NCI-H2081 (cell line): ENCODE data around the gene GALNTL6.

ENCODE experiments used
- DNase-seq, 2 experiments: peaks; one replicate each; lab custom pipeline; 2025; lab: John Stamatoyannopoulos, UW

GALNTL6 gene

DNA sequence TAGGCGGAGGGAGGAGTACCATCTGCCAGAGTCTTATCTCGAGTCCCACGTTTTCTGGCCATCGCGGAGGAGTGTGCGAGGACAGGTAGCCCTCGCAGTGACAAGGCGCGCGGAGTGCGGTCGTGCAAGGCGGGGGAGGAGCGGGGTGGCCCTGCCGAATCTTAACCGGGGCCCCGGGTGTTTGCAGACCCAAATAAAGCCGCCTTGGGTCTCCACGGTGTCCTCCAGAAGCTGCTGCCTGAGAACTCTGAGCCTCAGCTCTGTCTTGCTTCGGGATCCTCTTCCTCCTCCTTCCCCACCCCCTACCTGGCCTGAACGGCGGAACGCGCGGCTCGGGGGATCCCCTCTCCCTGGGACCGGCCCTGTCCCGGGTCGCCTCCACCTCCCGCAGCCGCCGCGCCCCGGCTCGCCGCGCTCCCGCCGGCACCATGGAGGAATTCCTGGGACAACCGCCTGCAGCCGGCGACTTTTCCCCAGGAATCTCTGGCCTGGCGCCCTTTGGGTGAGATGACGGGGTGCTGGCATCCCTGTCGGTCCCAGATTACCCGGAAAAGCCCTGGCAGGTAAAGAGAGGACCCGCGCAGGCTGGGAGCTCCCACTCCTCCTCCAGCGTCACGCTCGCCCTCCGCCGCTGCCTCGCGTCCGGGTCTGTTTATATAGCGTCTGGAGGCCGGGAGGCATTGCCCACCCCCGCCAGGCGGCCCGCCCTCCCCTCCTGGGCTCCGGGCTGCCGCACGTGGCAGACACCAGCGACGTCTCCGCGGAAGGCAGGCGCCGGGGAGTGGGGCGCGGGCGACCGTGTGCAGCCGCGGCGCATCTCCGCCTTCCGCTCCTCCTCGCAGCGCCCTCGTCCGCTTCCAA, at the start of gene GALNTL6:
TSS of gene GALNTL6 (plus strand) at position 740 of the 861 bp plus-strand sequence.
- peak; percentile 61 to 65 for DNase-seq

DNA sequence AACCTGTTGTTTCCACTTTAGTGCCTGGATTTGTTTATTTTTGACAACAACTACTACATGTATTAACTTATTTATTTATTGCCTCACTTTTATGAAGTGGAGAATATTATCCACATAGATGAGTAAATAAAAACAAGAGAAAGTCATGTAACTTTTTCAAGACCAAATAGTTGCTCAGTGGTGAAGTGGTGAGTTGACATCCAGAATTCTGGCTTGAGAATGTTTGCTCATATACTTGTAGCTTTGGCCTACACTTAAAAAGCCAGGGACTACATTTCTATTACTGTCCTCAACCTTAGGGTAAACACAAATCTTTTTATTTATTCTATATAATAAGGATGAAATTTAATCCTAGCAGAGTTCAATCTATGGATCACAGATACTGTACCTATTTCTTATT, 47.7 kb upstream of the GALNTL6 start:
- DNase-seq: no peak

DNA sequence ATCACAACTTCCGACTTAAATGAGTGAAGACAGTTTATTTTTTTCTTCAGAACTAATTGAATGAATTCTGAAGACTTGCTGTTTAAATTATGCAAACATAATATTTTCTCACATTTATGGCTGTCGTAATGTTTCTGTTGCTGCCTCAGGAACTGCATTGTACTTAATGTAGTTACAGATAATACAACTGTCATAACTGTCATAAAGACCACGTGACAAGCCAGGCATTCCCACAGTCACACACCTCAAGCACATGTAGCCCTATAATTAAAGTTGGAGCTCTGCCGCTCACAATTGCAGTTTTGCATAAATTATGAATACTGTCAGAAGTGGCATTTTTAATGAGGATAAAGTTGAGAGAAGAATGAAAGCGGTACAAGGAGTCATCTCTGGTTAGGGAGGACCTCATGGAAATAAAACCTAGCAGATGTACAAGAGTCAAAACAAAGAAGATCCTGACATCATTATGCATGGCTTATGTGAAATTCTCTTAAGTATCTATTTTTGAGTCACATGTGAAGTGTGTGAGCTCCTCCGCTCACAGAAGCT, 38.5 kb upstream of the GALNTL6 start:
- DNase-seq: no peak

DNA sequence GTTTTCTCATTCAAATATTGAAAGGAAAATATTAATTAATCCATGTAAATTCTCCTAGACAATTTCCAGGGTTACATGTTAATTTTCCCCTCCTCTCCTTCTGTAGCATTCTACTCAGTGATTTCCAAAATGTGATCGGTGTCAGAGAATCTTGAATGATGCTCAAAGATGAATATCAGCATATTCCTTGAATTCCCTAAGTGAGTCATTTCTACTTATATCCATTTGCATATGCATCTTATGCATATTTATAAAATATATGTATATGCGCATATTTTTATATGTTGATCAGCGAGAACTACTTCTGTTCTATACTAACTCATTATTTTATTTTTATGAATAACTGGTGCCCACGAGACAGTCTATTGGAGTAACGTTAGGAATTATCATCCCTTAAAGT, 33.9 kb upstream of the GALNTL6 start:
- no peak for DNase-seq

DNA sequence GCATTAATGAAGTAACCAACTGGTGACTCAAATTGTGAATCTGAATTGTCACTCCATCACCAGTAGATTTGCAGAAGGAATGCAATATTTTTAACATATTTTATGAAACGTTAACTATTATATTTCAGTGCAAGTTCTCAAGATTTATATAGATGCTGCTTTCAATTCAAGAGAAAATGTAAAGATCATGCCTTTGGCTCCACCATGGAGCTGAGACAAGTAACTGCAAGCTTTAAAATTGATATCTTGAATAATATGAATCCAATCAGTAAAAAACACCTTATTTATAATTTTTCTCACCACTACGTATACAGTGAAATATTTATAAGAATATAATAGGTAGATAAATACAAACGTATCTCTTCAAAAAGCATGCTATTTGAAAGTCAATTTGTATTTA, 27.8 kb upstream of the GALNTL6 start:
- DNase-seq: no peak

DNA sequence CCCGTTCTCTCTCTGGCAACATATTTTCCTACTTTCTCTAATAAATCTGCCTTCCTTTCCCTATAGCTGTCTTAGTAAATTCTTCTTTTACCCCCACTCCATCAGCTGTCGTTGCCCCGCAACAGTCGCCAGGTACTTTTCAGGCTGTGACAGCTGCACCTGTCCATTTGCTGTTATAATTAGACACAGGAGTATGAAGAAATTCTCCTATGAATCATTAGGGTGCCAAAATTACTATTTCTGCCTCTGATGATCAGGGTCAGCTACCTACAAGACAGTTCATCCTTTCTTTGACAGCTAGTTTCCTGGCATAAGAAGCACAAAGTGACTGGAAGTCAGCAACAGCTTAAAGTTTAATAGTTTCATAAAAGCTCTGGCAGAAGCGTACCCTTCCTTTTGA, 19.5 kb upstream of the GALNTL6 start:
- no peak for DNase-seq

DNA sequence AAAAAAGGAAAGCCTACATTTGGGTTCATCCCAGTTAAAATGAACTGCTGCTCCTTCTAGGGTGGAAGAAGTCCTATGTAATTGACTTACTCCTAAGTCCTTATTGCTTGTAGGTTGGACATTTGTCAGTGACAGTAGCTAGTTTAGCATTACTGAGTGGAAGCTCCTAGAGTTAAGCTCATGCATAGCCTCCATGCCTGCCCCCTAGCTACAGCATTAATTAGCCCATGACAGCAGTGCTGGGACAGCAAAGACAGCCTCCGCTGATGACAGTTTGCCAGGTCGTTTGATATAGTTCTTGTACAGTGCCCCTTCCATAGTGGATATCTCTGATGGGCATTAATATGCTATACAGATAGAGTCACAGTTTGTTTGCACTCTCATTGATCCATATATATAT, 18.7 kb upstream of the GALNTL6 start:
- DNase-seq: no peak

DNA sequence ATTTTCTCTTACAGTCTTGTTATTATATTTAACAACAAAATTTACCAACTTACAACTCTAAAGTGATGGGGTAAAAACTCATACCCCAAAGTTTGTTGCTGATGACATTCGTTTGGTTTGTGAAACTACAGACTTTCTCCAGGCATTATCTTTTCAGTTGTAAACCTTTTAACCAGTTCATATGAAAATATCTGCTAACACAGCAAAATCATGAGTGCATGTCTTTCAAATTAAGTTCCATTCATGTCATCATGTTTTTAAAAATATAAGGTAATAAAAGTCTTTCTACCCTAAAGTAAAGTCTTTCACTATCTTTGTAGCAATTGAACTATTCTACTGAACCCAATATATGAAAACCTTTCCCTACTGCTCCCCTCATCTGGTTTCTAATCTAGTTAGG, 3.4 kb upstream of the GALNTL6 start:
- DNase-seq: no peak

DNA sequence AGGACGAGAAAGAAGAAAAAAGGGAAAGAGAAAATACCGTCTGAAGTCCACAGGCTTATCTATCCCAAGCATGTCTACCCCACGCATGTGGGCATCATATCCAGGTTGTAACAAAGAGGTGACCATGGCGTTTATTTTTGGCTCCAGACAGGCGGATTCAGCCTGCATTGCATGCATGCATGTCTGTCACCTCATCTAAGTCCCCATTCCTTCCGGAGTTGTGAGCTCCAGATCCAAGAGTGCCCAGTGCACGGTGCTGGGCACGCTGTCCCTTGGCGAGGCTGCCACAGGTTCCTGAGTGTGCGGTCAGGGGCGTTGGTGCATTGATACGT, 905 bp upstream of the GALNTL6 start:
- DNase-seq: peak; percentile 7 to 31

DNA sequence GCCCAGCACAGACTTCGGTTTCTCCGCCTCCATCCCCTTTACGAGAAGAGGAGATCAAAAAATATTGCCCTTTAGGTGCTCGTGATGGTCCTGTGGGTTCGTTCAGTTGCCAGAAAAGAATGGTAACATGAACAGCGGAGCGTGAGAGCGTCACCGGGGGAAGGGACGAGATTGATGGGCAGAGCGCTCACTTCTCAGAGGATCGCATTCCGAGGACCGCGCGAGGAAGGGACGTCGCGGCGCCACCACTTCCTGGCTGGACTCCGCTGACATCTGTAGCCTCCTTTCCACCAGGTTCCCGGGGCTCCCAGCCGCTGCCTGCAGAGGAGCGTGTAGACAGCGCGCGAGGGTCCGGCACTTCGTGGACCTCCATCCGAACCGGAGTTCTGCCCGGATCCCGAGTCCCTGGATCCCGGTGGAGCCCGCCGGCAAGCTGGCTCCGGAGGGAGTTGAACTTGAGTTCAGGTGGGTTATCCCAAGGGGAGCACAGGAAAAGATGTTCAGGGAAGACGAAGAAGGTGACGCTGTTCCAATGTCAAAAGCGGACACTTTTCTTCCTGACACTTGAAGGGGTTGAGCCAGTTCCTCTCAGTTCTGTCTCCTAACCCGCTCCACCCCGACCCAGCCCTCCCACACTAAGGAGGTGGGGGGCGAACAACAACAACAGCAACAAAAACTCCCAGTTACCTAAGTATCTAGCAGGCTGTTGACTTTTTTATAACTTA, 484 bp downstream of the GALNTL6 start:
- peak in 1 of 2 experiments; percentile 63 for DNase-seq

DNA sequence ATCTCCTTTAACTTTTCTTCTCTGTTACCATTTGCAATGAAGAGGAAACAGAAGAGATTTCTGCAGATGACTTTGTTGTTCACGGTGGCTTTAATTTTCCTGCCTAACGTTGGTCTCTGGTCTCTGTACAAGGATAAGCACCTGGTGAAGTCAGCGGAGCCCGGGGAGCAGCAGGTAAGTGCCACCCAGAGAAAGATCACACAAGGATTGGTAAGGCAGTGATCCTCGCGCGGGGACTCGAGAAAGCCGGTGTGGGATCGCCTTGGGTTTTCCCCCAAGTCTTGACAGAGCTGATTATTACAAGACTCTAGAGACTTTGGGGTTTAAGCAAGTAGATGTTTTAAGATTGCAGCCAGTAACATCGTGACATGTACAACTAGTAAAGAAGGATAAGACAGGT, 1.3 kb downstream of the GALNTL6 start:
- no peak for DNase-seq

DNA sequence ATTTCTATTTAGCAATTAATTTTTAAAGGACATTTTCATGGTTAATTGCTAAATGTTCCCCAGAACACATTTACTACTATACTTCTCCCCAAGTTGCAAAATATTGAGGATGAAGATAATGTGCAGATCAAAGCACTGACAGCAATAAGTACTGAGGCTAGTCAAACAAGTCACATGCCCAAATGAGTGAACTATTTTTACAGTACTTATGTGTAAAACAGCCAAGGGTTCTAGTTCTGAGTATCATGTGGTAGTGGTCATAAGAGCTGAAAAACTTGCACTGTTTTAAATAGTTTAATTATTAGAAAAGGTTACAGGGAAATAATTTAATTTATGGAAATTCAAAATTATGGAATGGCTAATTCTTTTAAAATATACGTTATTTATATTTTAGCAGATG, 3.8 kb downstream of the GALNTL6 start:
- DNase-seq: no peak

DNA sequence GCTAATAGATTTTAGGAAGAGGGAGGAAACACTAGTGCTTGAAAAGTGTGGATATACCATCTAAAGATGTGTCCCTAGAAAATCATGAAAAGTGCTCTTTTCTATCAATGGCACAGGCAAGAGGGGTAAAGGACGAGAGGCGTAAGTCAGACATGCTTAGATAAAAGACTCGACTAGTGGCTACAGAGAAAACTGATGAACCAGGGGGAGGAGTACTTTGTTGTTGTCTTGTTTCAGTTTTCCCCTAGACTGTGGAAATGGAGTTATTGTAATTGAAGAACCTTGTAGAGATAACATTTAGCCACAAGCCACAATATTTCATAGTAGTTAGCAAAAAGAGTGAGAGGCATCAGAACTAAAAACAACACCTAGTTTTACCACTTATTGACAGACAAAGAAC, 21.4 kb downstream of the GALNTL6 start:
- DNase-seq: no peak

DNA sequence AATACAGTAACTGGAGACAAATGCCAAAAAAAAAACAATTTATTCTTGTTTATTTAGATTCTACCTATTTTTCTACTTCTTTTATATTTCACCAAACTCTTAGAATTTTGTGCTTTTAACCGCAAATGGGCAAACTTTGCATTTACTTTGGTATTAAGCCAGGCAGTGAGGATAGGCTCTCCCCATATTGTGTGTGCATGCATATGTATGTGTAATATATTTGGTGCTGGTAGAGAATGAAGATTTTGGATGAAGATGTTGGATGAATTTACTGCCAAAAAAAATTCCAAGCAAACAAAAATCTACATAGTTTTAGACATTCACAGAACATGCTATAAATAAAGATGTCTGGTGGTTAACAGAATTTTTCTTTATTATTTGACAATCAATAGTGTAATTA, 30.3 kb downstream of the GALNTL6 start:
- DNase-seq: no peak

DNA sequence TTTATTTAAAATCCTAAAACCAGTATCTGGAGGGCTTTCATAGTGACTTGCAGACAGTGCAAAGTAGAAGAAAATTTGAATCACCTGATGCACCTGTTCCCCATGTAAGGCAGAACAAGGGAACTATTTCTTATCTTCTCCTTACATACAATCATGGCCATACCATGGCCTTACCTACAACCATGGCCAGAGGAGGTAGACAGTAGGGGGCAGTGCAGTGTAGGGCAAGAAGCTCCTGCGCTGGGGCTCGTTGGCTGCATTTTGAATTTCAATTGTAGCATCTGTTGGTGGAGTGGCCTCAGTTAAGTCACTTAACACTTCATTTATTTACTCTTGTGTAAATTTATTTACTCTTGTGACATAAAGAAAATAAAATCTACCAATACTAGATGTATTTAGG, 33.0 kb downstream of the GALNTL6 start:
- DNase-seq: peak; percentile 62 to 75

DNA sequence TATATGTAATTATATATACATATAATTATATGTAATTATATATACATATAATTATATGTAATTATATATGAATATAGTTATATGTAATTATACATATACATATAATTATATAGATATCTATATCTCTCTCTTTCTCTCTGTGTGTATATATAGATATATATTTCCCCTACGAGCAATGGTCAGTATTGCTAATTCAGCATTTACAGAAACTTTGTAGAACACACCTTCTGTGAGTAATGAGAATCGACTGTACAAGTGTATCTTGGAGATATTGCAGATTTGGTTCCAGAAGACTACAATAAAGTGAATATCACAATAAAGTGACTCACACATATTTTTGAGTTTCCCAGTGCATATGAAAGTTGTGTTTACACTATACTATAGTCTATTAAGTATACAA, 33.7 kb downstream of the GALNTL6 start:
- DNase-seq: no peak

DNA sequence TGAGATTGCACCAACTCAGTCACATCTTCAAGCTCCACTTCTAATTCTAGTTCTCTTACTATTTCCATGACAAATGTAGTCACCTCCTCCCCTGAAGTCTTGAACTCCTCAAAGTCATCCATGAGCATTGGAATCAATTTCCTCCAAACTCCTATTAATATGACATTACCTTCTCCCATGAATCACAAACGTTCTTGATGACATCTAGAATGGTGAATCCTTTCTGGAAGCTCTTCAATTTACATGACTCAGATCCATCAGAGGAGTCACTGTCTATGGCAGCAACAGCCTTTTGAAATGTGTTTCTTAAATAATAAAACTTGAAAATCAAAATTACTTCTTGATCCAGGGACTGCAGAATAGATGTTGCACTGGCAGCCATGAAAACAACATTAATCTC, 34.5 kb downstream of the GALNTL6 start:
- DNase-seq: no peak

DNA sequence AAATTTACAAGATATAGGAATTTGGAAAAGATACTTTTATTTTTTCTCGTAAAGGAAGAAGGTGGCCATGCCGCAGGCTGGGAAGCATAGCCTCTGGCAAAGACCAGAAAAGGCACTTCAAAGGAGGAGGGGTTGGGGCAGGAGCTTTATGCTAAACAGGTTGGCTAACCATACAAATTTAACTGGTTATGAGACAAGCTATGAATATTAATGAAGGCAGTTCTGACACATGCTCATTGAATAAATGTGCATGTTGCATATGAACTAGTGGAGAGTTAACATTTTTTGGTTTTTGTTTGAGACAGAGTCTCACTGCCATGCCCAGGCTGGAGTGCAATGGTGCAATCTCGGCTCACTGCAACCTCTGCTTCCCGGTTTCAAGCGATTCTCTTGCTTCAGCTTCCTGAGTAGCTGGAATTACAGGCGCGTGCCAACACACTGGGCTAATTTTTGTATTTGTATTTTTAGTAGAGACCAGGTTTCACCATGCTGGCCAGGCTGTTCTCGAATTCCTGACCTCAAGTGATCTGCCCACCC, 36.5 kb downstream of the GALNTL6 start:
- DNase-seq: no peak

DNA sequence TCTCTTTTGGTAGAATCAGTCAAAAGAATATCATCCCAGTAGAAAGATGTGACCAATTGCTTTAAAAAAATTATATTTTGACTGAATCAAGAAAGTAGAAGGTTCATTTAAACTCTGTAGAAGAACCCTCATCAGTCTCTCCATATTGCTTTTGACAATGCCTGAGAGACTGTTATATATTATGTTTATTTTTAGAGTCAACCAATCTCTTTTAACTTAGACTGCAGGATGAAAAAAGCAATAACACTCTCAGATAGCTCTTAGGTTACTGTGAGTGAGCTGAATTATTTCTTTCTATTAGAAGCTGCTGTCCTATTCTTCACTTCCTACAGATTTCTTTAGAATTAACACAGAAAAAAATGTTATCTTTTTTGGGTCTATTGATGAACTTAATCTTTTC, 38.1 kb downstream of the GALNTL6 start:
- DNase-seq: no peak

DNA sequence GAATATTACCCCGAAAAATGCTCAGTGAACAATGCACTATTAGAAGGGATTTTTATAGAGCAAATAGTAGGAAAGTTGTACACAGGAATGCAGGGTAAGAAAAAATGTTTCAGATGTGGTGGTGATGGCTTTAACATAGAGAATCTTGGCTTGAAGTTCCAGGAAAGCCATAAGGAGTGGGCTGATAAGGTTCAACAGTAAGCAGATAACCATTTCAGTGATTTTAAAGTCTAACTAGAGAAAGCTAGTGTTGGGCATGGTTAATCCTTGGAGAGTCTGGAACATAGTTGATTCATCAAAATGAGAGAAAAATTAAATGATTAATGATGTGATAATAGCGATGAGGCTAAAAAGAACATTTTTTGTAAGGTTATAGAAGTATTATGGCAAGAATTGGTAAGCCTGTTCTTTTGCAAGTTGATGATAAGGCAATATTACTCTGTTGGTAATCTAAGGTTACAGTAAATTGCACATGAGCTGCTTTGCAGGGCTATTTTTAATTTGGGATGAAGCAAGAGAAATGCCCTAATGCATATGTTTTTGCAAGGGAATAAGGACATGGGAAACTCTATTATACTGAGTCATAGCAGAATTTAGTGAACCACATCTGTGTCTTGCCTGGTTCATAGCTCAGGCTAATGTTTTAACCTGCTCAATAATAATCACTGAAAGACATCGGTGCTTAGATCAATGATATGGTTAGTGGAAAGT, 44.3 kb downstream of the GALNTL6 start:
- no peak for DNase-seq

DNA sequence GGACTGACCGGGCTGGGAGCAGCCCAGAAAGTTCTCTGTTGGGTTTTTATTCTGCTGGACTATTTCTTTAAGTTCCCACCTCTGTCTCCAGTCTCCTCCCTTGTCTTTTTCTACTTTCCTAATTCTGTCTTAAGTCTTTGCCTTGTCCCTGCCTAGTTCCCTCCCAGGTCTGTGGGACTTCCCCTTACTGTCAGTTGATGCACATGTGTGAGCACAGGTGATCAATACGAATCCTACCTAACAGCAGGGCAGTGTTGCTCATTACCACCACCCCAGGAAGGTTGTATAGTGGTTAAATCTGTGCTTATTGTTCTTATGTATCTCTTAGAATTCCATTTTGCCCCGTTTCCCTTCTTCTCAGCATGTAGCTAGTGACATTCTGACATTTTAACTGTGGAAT, 62.1 kb downstream of the GALNTL6 start:
- DNase-seq: no peak

DNA sequence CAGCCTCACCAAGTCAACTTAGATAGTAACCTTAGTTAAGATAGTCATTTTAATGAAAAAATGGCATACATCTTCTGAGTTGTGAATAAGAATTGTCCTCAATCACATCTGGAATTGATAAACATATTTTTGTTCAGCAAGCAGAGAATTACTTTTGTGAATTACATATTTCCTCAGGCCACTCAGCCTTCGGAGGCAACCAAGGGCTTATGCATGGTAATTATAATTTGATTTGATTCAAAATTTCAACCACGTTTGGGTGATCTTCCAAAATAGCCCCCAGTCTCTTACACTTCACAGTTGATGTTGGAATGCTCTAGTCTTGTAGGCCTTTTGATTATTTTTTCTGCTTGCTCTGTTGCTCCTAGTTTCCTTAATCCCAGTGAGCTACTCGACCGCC, 63.4 kb downstream of the GALNTL6 start:
- DNase-seq: no peak
